IMR-90 (cell line): ENCODE measurements around the gene FMN1. TPM values are rescaled to one million over a fixed set of nuclear protein-coding genes. Genes with fewer than 3 reads are reported as not detected.

ENCODE experiments used
- ATAC-seq: fragments of 200-7000 bp; cut with Tn5 transposase; 2 replicates; pipeline ENCODE4 v1.9.1; 2020; ENCODE audit warnings: low read depth, mild to moderate bottlenecking, moderate library complexity
- BruUV-seq: library from RNA; stranded (reverse); fragments of 400-500 nt; replicated peaks from 2 replicates; lab custom pipeline; 2021; lab: Mats Ljungman, UMichigan
- CTCF ChIA-PET: fragments of 300-600 bp; formaldehyde crosslinking; extraction: SDS; loops from one replicate; lab custom pipeline; 2021; ENCODE audit warnings: antibody characterized with exemption; lab: Yijun Ruan, JAX
- POLR2A ChIA-PET: fragments of 300-600 bp; sonication (Branson Sonifier 250); formaldehyde crosslinking; loops from one replicate; lab custom pipeline; 2022; ENCODE audit warnings: antibody characterized with exemption; ENCODE audit not compliant: unreplicated experiment; lab: Charles Lee
- DNase-seq: peaks from one replicate; pipeline ENCODE4 v3.0.0; 2013
- H2AFZ ChIP-seq: replicated peaks from 2 replicates; pipeline ENCODE3; 2013; ENCODE audit warnings: low read length, mild to moderate bottlenecking; ENCODE audit not compliant: poor library complexity
- H2AK5ac ChIP-seq: 2 replicates; pipeline ENCODE4 v1.6.1; 2013; ENCODE audit warnings: low read depth, low read length, inconsistent platforms
- H2AK9ac ChIP-seq: replicated peaks from 2 replicates; pipeline ENCODE3; 2013; ENCODE audit warnings: mild to moderate bottlenecking, low read depth, low read length, moderate library complexity; ENCODE audit not compliant: poor library complexity
- H2BK120ac ChIP-seq: 2 replicates; pipeline ENCODE4 v1.6.1; 2013; ENCODE audit warnings: low read depth, low read length, inconsistent platforms
- H2BK15ac ChIP-seq: 3 replicates; pipeline ENCODE4 v1.6.1; 2013; ENCODE audit warnings: low read depth, low read length, inconsistent platforms
- H2BK20ac ChIP-seq: 2 replicates; pipeline ENCODE4 v1.6.1; 2013; ENCODE audit warnings: low read depth, mild to moderate bottlenecking, inconsistent platforms, low read length, moderate library complexity
- H2BK5ac ChIP-seq: 2 replicates; pipeline ENCODE4 v1.6.1; 2013; ENCODE audit warnings: mild to moderate bottlenecking, low read depth, low read length, inconsistent platforms; ENCODE audit not compliant: poor library complexity, severe bottlenecking
- H3K14ac ChIP-seq: replicated peaks from 2 replicates; pipeline ENCODE4 v1.6.1; 2013; ENCODE audit warnings: low read depth, low read length, inconsistent platforms
- H3K18ac ChIP-seq: 2 replicates; pipeline ENCODE4 v1.6.1; 2013; ENCODE audit warnings: low read depth, low read length, control low read depth
- H3K23ac ChIP-seq: 2 replicates; pipeline ENCODE4 v1.6.1; 2013; ENCODE audit warnings: low read depth, low read length, inconsistent platforms
- H3K27ac ChIP-seq: 2 replicates; pipeline ENCODE4 v1.5.1; 2013; ENCODE audit warnings: mild to moderate bottlenecking, control low read depth, low read length; ENCODE audit not compliant: insufficient read depth
- H3K27me3 ChIP-seq: 2 replicates; pipeline ENCODE4 v1.6.1; 2013; ENCODE audit warnings: low read length; ENCODE audit not compliant: control insufficient read depth, insufficient read depth
- H3K36me3 ChIP-seq: 2 replicates; pipeline ENCODE4 v1.6.1; 2013; ENCODE audit warnings: low read length, mixed read lengths; ENCODE audit not compliant: control insufficient read depth, insufficient read depth
- H3K4ac ChIP-seq: 2 replicates; pipeline ENCODE4 v1.6.1; 2013; ENCODE audit warnings: low read depth, low read length, inconsistent platforms
- H3K4me1 ChIP-seq: 2 replicates; pipeline ENCODE4 v1.6.1; 2013; ENCODE audit warnings: low read length, mixed read lengths; ENCODE audit not compliant: control insufficient read depth, insufficient read depth
- H3K4me2 ChIP-seq: 2 replicates; pipeline ENCODE4 v1.6.1; 2013; ENCODE audit warnings: low read depth, mild to moderate bottlenecking, control low read depth, low read length, moderate library complexity
- H3K4me3 ChIP-seq: 2 replicates; pipeline ENCODE4 v1.5.1; 2013; ENCODE audit warnings: low read depth, mild to moderate bottlenecking, control low read depth, low read length, moderate library complexity; ENCODE audit not compliant: insufficient read depth
- H3K56ac ChIP-seq: 2 replicates; pipeline ENCODE4 v1.6.1; 2013; ENCODE audit warnings: low read length, inconsistent platforms; ENCODE audit not compliant: insufficient read depth; ENCODE audit errors: extremely low read depth
- H3K79me1 ChIP-seq, 2 experiments: 2 replicates each; pipeline ENCODE4 v1.6.1; 2013; ENCODE audit warnings: low read length in 2 of 2, inconsistent platforms in 1 of 2, low read depth in 1 of 2
- H3K9ac ChIP-seq: 2 replicates; pipeline ENCODE4 v1.6.1; 2013; ENCODE audit warnings: low read depth, low read length, control low read depth
- H3K9me1 ChIP-seq: 2 replicates; pipeline ENCODE4 v1.6.1; 2013; ENCODE audit warnings: low read length, inconsistent platforms; ENCODE audit not compliant: insufficient read depth
- H3K9me3 ChIP-seq: 2 replicates; pipeline ENCODE4 v1.6.1; 2013; ENCODE audit warnings: low read length; ENCODE audit not compliant: control insufficient read depth, insufficient read depth
- H4K20me1 ChIP-seq: 2 replicates; pipeline ENCODE4 v1.6.1; 2013; ENCODE audit warnings: low read length, inconsistent platforms; ENCODE audit not compliant: insufficient read depth
- H4K5ac ChIP-seq: 2 replicates; pipeline ENCODE4 v1.6.1; 2013; ENCODE audit warnings: mild to moderate bottlenecking, low read depth, low read length, control low read depth
- H4K8ac ChIP-seq, 2 experiments: 2 replicates each; pipeline ENCODE4 v1.6.1; 2013; ENCODE audit warnings: low read depth in 2 of 2, low read length in 2 of 2, control low read depth in 1 of 2, inconsistent platforms in 1 of 2
- H4K91ac ChIP-seq: 2 replicates; pipeline ENCODE4 v1.6.1; 2013; ENCODE audit warnings: low read depth, low read length, inconsistent platforms; ENCODE audit not compliant: insufficient read depth
- BHLHE40 ChIP-seq: fragments of 150-350 bp; IDR thresholded peaks from 2 replicates; pipeline ENCODE4 v1.6.1; 2016; ENCODE audit warnings: mild to moderate bottlenecking, low read depth, low read length
- CEBPB ChIP-seq: IDR thresholded peaks from 2 replicates; pipeline ENCODE4 v1.6.1; 2012; ENCODE audit warnings: low read depth, low read length, improper control_type of control experiment
- FOS ChIP-seq: fragments of 150-350 bp; IDR thresholded peaks from 2 replicates; pipeline ENCODE4 v1.6.1; 2016; ENCODE audit warnings: low read depth, low read length
- MAFK ChIP-seq: IDR thresholded peaks from 2 replicates; pipeline ENCODE4 v1.6.1; 2012; ENCODE audit warnings: low read depth, low read length, improper control_type of control experiment
- MXI1 ChIP-seq: IDR thresholded peaks from 2 replicates; pipeline ENCODE4 v1.6.1; 2012; ENCODE audit warnings: low read depth, mild to moderate bottlenecking, low read length, moderate library complexity, borderline replicate concordance
- RAD21 ChIP-seq: IDR thresholded peaks from 2 replicates; pipeline ENCODE4 v1.6.1; 2012; ENCODE audit warnings: low read length, improper control_type of control experiment
- RCOR1 ChIP-seq: IDR thresholded peaks from 2 replicates; pipeline ENCODE4 v1.6.1; 2012; ENCODE audit warnings: mild to moderate bottlenecking, low read length, improper control_type of control experiment; ENCODE audit not compliant: insufficient replicate concordance
- SMC3 ChIP-seq: fragments of 150-350 bp; IDR thresholded peaks from 2 replicates; pipeline ENCODE4 v1.6.1; 2016; ENCODE audit warnings: low read depth, mild to moderate bottlenecking, antibody characterized with exemption, low read length, moderate library complexity
- WGBS, 2 experiments: methylation state at CpG; one replicate each; pipeline versions ENCODE4 v1.1.5 to v1.1.7; 2013; ENCODE audit warnings: missing lambda C conversion rate in 2 of 2; ENCODE audit not compliant: insufficient read length in 1 of 2; ENCODE audit errors: extremely low coverage in 2 of 2; 5-methylcytosine and 5-hydroxymethylcytosine counted together
- dilution Hi-C: fragments of 300-500 bp; cut with HindIII; formaldehyde crosslinking; loops from one replicate; pipeline ENCODE4 v1.14.3; 2018; ENCODE audit warnings: low sequenced_read_pairs; ENCODE audit not compliant: unreplicated experiment
- in situ Hi-C: fragments of 300-500 bp; cut with MboI; formaldehyde crosslinking; loops from 3 replicates; pipeline ENCODE4 v1.14.3; 2019; ENCODE audit warnings: low sequenced_read_pairs, inconsistent platforms, mixed read lengths
- intact Hi-C: fragments of 100-400 bp; cut with micrococcal nuclease; formaldehyde crosslinking; loops from 2 replicates; pipeline ENCODE4 v1.10.0; 2022
- polyA plus RNA-seq, 3 experiments: library from polyadenylated mRNA; depleted of rRNA; stranded (reverse); fragments of >200 nt; gene quantifications; 2 replicates each; pipeline ENCODE4 v1.2.3, GENCODE V29; 2012; ENCODE audit warnings: low replicate concordance in 1 of 3
- total RNA-seq: library from RNA; depleted of rRNA; stranded (reverse); fragments of >200 nt; gene quantifications from 2 replicates; pipeline ENCODE4 v1.2.3, GENCODE V29; 2012
- TF ChIP-seq, protein P1 (sequence below): conservative IDR thresholded peaks from 2 replicates; pipeline ENCODE4 v1.5.1; 2012; ENCODE audit warnings: mild to moderate bottlenecking, low read depth, low read length, improper control_type of control experiment

The FMN1 gene
- total and polyA plus RNA-seq, 2 of the 4 experiments (the other 2 are of a cell fraction), result 7.3 to 17.6 TPM

DNA sequence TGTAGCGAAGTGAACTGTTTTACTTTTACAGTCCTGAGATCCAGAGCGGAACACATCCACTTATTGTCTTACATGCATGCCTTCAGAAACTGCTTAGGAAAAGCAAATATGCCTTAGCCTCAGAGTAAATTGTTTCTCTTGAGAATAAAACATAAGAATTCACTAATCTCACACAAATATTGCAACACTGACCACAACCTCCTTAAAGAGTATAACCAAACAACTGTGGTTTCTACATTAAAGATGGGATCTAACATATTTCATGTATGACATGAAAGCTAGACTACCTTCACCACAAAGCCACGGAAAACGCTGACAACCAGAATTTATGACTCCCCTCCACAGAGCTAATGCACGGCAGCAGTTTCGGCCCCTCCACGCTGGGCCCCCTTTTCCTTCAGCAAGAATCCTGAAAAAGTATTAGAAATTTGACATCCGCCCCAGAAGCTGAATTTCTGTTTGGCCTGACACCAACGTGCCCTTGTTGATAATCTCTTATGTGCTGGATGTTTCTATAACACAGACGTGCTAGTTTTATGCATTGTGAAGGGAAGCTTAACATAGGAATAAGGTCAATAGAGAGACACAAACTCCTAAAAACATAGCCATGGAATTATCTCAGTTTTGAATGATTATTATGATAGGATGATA, 392.1 kb downstream of the FMN1 start:
- POLR2A ChIA-PET, result no interaction called here
- WGBS, 2 experiments, result 17% methylated on average over 1 of the region's 10 CpGs; no CpG with 5 or more reads in 1 of the 2 experiments
- Histone ChIP-seq H3K36me3 (peaks cover 6% of the 10 kb centered on the region), H3K4me3 (no peak overlapping the region), H3K9me1 (no peaks in the 10 kb centered on the region), H3K9me3 (peaks cover 6% of the 10 kb centered on the region; the same call in 1 of the 2 replicates), H3K9ac (no peak overlapping the region), H3K27ac (peak overlapping the region; percentile 59; the same call in 1 of the 2 replicates), H4K5ac (peak overlapping the region; percentile 66), H2BK15ac (peak overlapping the region; percentile 54; the same call in 1 of the 3 replicates), H4K91ac (peak overlapping the region; percentile 89), H3K23ac (peak overlapping the region; percentile 13; the same call in 1 of the 2 replicates), H4K8ac (peak overlapping the region; percentile 47 to 84; a peak in 2 of 4 replicates), H3K56ac (peak overlapping the region; percentile 13; the same call in 1 of the 2 replicates), H3K18ac (peak overlapping the region; percentile 88), H2AK9ac (no peak overlapping the region), H3K4me1 (peaks cover 10% of the 10 kb centered on the region), H4K20me1 (no peaks in the 10 kb centered on the region), H3K79me1 (peaks cover 15 to 34% of the 10 kb centered on the region in 2 experiments; a peak in 3 of 4 replicates), H2AK5ac (peak overlapping the region; percentile 51; the same call in 1 of the 2 replicates), H2BK120ac (peak overlapping the region; percentile 90), H2BK5ac (peak overlapping the region; percentile 72), H3K4ac (peak overlapping the region; percentile 86; the same call in 1 of the 2 replicates), H2BK20ac (peak overlapping the region; percentile 84), H3K4me2 (peak overlapping the region; percentile 19), H3K27me3 (no peaks in the 10 kb centered on the region), H2AFZ (no peak overlapping the region), H3K14ac (peak overlapping the region; percentile 65; the same call in 1 of the 2 replicates)
- dilution Hi-C loops, result no loop called here
- peak; percentile 3; the same call in 1 of the 2 replicates for TF ChIP-seq RAD21
- no peak for TF ChIP-seq SMC3
- TF ChIP-seq FOS, result no peak; the same call in 1 of the 2 replicates
- TF ChIP-seq MXI1, result no peak
- TF ChIP-seq, protein P1, sequence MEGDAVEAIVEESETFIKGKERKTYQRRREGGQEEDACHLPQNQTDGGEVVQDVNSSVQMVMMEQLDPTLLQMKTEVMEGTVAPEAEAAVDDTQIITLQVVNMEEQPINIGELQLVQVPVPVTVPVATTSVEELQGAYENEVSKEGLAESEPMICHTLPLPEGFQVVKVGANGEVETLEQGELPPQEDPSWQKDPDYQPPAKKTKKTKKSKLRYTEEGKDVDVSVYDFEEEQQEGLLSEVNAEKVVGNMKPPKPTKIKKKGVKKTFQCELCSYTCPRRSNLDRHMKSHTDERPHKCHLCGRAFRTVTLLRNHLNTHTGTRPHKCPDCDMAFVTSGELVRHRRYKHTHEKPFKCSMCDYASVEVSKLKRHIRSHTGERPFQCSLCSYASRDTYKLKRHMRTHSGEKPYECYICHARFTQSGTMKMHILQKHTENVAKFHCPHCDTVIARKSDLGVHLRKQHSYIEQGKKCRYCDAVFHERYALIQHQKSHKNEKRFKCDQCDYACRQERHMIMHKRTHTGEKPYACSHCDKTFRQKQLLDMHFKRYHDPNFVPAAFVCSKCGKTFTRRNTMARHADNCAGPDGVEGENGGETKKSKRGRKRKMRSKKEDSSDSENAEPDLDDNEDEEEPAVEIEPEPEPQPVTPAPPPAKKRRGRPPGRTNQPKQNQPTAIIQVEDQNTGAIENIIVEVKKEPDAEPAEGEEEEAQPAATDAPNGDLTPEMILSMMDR, result no peak
- TF ChIP-seq CEBPB, result peak; percentile 99
- peak; percentile 90 for TF ChIP-seq MAFK
- peak; percentile 49 for TF ChIP-seq RCOR1
- no peak for TF ChIP-seq BHLHE40
- ATAC-seq, result peak; percentile 86
- CTCF ChIA-PET, result no interaction called here
- in situ Hi-C loops, result no loop called here
- DNase-seq, result peak; percentile 97
- intact Hi-C loops, result loop anchor here (2.0 kb wide), 1 partner anchor 16 kb away; no protein-coding TSS in a partner anchor
- BruUV-seq, result no TSS peak
